Glomerular visceral epithelial cell (primary cell): Measurements from ENCODE around the gene RBM34.
"Not testable (repeated sequence)": the region's sequence is repeated elsewhere in the genome, so short reads cannot be mapped to it uniquely, and the experiment has no call there.

Experiments
- DNase-seq: peaks from one replicate; pipeline ENCODE4 v3.0.0-alpha.2; 2016; ENCODE audit errors: extremely low spot score

RBM34 gene

DNA sequence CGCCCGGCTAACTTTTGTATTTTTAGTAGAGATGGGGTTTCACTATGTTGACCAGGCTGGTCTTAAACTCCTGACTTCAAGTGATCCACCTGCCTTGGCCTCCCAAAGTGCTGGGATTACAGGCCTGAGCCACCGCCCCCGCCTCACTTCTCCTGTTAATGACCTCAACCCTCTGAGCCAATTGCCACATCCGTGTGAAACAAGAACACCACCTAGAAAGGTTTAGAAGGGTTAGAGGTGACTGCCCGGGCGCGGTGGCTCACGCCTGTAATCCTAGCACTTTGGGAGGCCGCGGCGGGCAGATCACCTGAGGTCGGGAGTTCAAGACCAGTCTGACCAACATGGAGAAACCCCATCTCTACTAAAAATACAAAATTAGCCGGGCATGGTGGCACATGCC is 68.6 kb downstream of the RBM34 start:
- DNase-seq, result not testable (repeated sequence)

- DNase-seq, result not testable (repeated sequence)
Observed at GRCh38 chr1:235092045-235092406, 69.0 kb downstream of the RBM34 start.

GRCh38 chr1:235091319-235092044 is 69.6 kb downstream of the RBM34 start:
- DNase-seq, result not testable (repeated sequence)

- DNase-seq, result peak; percentile 57
Observed at GRCh38 chr1:235090406-235091069, 70.5 kb downstream of the RBM34 start.

DNA sequence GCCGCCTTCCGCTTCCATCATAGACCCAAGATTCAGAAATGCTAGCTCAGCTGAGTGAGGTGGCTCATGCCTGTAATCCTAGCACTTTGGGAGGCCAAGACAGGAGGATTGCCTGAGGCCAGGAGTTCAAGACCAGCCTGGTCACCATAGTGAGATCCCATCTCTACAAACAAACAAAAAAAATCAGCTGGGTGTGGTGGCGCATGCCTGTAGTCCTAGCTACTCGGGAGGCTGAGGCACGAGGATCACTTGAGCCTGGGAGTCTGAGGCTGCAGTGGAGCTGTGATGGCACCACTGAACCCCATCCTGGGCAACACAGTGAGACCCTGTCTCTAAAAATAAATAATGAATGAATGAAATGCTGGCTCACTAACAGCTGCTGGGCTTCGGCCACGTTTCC is 72.1 kb downstream of the RBM34 start:
- DNase-seq, result no peak

DNA sequence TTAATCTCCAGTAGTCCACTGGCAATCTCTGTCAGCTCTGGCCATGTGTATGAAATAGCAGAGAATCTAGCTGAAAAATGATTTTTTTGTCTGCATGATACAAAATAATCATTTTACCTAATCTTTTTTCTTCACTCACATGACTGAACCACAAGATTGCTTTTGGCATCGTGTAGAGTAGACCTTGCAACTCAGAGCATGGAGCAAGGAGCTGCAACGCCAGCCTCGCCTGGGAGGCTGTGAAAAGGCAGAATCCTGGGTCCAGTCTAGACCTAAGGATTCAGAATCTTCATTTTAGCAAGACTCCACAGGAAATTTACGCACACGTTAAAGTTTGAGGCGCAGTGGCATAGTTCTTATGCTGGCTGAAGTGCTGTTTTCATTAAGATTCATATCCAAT is 72.6 kb downstream of the RBM34 start:
- no peak for DNase-seq

DNA sequence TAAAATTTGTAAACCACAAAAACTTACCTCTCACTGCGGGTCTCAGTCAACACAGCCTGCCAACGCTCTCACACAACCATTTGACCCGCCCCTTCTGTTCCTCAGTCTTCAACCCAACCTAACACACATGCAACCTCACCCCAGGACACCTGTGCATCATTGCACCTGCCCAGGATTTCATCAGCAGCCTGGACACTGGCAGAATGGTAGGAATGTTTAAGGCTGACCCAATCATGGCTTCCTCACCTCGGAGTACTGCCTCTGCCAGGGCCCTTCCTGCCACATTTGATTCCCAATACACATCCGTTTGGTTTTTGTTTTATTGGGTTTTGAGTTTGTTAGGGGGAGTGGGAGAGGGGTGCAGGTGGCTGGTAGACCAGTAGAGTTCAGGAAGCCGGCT is 73.1 kb downstream of the RBM34 start:
- no peak for DNase-seq

- DNase-seq, result not testable (repeated sequence)
Observed at GRCh38 chr1:235085411-235086117, 75.5 kb downstream of the RBM34 start.
